ENCODE data around the gene TBC1D1.

TBC1D1 gene

DNA sequence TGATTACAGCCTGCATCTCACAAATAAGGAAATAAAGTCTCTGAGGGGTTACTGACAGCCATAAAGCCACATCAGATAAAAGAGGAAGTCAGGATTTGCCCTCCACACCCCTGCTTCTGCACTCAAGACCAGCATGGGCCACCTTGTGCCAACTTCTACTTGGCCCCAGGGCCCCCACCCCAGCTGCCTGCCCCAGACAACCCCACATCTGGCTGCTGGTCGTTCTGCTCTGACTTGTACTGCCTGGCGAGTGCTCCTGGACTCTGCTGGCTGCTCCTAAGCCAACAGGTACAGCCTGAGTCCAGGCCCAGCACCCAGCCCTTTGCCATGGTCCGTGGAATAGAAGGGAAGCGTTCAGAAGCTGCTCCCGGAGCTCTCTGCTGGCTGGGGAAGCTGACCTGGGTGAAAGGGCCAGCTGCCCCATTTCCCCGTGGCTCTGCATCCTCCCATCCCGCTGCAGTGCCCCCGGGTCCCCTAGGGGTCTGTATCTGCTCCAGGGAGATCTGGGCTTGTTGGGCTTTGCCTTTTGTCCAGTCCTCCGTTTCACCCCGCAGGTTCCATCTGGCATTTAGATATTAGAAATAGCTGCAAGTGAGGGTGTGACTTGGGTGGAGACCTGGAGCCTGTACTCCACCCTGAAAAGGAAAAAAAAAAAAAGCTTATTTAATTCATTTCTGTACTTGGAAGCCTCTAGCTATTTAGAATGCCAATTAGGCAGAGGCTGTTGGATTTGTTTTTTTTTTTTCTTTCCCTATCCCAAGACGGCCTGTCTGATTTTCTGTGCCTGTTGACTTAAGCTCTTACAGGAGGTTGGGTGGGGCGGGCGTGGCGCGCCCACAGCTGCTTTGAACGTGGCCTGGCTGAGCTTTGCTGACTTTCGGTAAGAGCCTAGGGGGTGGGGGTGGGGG lies 264.1 kb downstream of the TBC1D1 start:
- no peak for DNase-seq

DNA sequence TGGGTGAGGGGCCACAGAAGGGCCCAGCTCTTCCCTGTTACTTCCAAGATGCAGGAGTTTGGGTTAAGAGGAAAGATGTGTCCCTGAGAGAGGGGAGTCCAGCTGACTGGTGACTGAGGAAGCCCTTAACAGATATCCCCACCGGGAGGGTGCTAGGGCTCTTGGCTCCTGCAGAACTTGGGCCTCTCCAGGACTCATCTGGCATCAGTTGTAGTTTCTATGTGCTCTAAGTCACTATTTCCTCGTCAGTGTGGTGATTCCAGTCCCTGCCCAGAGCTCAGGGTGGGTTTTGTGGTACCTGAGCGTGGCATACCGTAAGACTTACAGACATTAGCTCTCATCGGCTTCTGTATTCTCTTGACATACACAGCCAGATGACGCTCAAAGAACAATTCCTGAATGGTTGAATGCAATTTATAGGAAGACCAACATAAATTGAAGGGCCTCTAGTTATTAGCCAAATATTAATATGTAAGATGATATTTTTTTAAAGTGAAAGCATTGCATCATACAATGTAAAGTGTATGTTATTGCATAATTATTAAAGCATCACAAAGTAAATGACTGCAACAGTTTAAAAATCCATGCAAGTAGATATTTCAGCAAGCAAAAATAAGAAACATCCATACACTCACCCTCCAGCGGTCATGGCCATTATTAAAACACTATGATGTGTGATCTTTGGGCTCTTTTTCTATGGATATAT lies 264.9 kb downstream of the TBC1D1 start:
- DNase-seq = no peak

DNA sequence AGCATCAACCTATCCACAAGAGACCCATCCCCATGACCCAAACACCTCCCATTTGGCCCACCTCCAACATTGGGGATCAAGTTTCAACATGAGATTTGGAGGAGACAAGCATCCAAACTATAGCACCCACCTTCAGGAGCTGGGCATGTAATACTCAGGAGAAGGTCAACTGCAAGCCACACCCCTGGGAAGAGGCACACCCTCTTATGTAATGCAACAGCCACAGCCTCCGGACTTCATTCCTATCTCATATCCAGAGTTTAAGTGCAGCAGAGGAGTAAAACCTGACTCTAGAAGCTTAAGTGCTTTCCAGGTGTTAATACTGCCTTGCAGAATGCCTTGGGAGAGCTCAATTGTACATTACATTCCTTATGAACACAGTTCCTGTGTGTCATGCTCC lies 266.7 kb downstream of the TBC1D1 start:
- no peak for DNase-seq

DNA sequence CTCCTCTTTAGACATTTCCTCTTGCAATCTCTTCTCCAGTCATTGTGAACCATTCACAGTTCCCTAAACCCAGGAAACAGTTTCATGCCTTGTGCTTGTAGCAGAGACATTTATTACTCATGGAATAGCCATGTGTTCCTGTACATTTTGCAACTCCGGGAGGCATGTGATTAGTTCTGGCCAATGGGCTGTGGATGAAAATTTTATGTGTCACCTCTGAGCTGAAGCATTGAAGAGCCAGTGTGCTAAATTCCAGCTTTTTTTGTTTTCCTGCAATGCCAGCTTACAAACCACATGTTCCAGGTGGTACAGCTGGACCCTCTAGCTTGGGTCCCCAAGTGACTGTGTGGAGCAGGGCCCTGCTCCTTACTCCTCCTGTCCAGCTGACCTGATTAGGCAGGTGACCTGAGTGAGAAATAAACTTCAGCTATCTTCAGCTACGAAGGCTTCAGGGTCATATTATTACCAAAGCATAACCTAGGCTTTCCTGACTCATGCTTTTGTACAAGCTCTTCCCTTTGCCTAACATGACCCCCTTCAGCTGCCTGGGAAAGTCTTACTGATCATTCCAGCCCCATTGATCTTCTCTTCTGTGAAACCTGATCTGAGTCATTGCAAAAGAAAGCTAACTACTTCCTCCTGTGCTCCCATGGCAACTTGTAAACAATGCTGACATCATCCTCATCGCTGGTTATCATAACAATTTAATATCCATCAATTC lies 269.8 kb downstream of the TBC1D1 start:
- peak; percentile 32 for DNase-seq

DNA sequence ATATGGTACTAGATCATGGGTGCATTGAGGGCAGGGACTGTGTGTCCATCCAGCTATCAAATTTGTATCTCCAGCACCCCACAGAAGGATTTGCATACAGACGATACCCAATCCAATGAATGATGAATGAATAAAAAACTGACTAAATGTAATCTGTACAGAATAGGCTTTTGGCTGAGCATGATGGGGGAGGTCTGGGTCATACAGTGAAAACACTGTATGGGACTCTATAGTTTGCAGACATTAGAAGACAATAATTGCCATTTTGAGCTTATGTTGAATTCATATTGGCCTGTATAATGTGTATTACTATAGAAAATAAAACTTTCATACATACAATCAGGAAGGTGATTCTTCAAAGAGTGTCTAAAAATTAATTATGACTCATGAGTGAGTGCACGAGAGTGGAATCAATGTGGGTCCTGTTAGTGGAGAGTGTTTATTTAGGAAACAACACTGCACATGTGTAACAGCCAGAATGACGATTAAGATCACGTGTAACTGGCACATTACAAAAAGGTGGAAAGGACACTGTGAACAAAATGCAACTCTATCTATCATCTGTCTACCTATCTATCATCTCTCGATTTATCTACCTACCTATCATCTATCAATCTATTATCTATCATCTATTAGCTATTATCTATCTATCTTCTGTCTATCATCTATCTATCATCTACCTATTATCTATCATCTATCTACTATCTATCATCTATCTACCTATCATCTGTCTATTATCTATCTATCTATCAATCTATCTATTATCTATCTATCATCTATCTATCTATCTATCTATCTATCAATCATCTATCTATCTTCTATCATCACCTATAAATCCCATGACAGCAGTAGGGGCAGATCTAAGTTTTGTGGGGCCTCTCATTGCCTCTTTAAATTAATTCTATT lies 270.6 kb downstream of the TBC1D1 start:
- DNase-seq = no peak

DNA sequence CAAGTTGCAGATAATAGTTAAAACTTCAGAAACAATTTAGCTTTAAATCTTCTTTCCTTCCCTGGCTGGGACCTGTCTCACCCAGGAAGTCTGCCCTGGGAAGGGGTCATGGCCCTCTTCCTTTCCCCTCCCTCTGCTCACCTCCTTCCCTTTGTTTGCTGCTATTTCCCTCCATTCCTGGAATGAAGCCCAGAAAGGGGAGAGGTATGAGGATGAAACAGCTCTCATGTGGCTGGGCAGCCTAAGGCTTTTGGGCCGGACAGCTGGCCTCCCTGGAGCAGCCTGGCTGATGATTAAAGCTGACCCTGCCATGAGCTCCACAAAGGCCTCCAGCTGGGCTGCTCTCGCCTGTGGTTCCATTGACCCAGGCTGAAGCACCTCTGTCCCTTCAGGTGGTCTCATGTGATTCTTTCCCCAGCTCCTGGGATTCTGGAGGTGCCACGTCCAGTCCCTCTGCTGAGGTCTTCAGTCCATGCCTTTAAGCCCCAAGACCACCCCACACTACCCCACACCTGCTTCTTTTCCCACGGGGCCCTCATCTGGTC lies 271.4 kb downstream of the TBC1D1 start:
- DNase-seq = no peak

DNA sequence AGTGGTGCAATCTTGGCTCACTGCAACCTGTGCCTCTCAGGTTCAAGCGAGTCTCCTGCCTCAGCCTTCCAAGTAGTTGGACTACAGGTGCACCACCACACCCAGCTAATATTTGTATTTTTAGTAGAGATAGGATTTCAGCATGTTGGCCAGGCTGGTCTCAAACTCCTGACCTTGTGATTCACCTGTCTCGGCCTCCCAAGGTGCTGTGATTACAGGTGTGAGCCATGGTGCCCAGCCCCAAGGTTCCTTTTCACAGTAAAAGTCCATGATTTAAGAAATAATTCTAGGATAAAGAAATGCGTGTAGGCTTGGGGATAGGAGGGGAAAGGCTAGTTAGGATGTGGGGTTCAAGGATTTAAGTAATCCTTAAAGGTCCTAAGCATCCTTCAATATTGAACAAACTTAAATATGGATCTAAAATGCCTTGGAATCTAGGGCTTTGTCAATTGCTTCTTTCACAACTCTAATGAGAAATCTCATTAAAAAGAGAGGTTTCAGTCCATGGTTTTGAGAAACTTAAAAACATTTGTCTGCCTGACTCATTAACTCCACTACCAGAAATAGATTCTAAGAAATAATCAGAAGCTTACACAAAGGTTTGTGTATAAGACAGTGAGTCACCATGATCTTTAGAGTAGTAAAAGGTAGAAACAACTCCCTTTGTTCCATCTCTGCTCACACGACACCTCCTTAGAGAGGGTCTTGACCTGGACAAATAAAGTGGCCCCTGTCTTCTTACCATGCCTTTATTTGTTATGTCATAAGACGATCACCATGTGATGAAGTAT lies 272.5 kb downstream of the TBC1D1 start:
- DNase-seq = no peak

DNA sequence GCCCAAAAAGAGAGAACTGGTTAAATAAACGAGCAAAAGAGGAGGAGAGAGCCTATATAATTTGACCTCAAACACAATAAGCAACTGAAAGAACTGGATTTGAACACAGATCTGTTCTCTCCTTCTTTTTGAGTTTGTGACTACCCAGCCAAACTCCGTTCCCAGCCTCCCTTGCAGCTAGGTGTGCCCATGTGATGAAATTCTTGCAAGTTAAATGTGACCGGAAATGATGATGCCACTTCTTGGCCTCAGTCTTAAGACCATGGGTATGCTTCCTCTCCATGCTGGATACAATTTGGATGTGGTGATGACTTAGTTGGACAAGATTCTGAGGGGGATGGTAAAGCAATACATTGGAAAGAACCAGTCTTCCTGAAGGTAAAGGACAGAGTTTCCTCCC lies 273.5 kb downstream of the TBC1D1 start:
- no peak for DNase-seq

DNA sequence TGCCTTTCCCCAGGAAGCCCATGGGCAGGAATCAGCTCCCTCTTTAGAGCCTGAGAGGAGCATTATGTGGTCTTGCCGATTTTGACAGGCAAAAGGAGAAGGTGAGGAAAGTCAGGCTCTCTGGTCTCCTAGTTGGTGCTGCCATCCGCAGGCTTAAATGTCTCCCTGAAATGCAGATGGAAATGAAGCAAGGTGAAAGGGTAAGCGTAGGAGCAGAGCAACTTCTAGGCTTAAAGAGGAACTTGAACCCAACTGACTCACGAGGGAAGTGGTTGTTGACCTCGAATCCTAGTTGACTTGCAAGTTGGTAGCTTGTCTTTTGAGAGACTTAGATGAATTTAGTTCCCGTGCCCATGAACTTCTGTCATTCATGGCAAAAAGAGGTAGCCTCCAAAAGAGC lies 275.2 kb downstream of the TBC1D1 start:
- DNase-seq = peak; percentile 71

DNA sequence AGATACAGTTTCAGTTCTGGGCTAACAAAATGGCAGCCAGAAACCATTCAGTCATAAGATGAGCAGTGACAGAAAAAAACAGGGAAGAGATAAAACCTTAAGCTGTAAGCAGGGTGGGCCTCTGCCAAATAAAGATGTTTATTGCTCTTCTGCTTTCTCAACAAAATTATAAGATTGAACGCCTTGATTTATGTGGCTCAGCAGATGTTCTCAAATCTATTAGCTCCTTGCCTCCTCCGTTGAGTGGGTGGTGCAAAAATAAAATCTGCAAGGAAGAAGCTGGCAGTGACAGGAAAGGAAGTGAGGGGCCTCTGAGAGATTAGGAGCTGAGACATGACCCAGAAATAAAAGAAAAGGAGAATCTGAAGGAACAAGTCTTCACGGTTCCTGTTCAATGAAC lies 275.9 kb downstream of the TBC1D1 start:
- DNase-seq = no peak

DNA sequence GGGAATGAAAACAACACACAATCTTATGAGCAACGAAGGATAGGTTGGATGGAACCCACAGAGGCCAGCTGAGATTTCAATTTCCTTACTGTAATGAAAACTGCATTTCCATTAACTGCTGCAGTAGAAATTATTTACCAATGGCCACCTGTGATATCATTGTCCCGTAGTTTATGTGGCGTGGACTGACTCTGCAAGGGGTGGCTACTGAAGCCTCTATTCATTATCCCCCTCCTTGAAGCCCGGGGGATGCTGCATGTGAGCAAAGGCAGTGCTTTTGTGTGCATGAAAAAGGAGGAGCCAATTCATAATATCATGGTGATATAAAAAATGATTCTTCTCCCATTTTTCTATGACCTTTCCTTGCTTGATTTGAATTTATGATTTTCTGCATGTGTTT lies 277.1 kb downstream of the TBC1D1 start:
- no peak for DNase-seq

DNA sequence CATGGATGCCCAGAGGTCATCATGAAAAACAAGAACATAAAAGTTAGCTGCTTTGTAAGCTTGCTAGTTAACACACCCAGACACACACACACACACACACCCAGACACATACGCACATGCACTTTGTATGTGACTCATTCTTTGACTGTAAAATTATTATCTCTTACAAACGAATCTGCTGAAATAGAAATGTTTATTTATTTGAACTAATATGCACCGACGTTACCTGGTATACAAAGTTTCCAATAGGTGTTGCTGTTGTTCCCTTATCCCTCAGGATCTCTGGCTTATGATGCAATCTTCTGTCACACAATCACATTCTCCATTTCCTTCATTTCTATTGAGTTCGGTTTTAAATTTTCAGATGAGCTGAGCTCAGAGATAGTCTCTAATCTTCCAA lies 278.6 kb downstream of the TBC1D1 start:
- DNase-seq = no peak

DNA sequence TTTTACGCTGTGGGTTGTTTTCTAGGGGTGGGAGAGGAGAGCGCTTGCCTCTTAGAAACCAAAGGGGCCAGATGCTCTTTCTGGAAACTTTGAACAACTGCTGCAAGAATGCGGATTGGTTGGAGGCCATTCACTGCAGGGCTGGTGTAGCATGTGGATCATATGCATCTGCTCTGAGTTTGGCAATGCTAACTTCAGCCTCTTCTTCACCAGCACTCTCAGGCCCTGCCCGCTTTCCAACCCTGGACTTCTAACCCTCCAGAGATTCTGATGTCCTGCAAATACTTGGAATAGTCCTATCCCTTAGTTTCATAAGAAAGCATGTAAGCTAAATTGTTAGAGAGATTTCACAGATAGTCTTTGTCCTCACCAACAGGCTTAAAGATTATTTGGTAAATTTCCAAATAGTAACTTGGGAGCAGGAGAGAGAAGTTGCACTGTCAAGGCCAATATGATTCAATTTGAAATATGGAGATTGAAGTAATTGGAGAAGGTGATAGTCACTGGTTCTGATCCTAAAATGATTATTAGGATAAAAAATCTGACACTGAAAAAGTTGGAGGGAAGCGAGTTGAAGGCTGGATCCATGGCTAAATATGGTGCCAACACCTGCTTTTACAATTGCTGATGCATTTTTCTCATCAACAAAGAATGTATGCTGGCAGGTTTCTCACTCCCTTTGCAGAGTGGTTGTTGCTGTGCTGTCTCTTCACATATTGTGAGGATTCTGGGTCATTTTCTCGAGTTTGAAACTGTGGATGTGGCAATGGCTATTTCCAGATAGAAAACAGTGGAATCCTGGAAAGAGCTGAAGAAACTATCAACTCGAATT lies 279.7 kb downstream of the TBC1D1 start:
- no peak for DNase-seq

DNA sequence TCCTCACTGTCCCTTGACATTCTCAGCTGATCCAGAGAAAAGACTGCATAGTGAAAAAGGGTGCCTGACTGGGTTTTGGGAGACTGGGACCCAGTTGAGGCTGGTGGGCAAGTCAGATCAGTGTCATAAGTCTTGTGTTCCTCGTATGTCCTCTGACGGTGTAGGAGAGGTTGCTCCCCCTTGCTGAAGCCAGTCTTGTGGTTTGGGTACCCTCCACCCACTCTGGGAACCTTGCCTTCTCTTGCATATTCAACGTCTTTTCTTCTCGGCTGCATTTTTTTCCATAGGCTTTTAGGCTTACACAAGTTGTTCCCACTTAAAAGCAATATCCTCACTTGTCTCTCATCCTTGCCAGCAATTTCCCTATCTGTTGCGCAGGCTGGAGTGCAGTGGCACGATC lies 281.2 kb downstream of the TBC1D1 start:
- no peak for DNase-seq

DNA sequence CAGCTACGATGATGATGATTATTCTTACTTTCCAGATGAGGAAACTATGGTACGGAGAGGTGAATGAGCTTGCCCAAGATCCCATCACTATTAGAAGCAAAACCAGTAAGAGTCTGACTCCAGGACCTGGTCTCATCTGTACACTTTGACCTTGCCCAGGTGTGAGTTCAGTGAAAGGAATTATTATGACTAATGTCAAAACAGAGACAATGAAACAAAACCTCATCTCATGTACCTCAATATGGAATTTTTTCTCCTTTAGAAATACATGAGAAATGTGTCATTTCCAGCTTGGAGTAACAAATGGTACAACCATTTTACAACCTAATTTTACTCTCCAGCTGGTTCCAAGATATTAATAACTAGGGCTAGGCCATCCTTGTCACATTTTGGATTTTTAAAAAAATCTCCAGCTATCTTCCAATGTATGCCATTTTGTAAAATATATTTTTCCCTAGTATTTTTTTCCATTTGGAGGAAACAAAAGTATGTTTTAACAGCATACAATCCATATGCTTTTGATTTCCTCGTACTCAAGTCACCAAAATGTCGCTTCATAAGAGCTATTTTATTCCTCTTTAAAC lies 283.1 kb downstream of the TBC1D1 start:
- no peak for DNase-seq

DNA sequence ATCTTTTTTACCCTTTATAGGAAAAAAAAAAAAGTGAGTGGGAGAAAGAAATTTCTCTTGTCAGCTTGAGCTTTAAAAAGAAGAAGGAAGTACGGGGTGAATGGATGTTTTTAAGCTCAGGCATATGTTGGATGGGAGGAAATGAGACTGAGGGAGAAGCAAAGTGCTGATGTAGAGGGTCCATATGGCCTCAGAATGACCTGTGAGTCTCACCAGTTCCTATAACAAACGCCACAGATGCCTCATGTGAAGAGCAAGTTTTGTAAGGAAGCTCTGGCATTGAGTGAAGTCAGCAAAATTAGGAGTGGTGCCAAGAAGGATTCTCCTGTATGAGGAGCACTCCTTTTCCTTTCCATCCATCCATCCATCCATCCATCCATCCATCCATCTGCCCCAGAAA lies 283.9 kb downstream of the TBC1D1 start:
- DNase-seq = peak; percentile 16

DNA sequence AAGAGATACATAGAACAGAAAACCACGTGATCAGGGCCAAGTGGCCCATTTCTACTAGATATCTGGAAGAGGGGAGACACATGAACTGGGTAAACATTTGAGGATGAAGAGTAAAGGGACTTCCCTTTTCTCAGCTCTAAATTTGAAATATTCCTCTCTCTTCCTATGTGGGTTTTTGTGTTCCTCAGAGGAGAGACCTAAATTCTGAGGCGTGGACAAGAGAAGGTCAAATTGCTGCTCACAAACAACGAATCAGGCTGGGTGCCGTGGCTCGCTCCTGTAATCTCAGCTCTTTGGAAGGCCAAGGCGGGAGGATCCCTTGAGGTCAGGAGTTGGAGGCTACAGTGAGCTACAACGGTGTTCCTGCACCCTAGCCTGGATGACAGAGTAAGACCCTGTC lies 285.3 kb downstream of the TBC1D1 start:
- no peak for DNase-seq

DNA sequence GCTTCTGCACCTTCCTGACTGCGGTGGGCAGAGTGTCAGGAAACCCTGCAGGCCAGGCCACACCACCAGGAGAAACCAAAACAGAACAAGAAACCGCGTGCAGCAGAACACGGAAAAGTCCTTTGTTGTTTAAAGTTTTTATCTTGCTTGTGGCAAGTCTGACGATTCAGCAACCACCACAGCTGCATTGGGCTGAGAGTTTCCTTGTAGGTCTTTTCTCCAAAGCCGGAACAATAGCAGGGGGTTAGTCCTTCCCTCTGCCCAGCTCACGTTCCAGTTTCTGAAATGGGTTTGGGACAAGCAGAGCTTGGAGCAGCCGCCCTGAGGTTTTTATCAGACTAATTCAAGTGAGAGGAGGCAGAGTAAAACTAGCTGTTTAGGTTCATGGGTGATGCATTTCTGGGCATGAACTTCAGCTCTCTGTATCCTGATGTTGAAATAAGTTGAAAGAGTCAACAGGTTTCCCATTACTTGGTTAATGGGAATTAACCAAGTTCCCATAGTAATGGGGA lies 286.2 kb downstream of the TBC1D1 start:
- no peak for DNase-seq

DNA sequence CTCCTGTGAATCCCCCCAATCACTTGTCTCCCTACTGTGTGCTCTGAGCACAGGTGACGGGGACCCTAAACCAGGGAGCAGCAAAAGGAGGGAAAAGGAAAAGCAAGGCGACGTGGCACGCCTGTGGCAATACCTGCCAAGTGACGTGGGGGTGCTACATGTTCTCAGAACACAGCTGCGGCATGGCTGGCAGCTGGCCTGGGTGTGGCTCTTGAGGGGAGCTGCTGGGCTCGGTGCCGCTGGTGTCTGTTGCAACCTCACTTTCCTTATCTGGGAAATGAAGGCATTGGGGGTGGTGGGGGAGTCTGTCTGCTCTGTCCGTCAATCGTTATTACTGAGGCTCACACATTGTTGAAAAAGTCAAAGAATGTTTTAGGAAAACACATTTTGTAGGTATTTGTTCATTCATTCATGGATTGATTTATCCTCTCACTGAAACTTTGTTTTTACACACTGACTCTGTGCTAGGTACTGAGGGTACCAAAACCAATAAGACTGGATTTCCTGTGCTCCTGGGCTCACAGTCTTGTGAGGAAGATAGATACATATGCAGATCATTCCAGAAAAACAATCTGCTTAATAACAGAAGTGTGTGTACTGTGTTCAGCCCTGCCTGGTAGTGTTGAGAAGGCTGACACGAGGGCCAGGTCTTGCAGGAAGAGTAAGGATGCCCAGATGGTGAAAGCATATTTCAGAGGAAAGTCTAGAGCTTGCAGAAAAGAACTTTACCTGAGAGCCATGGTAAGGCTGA lies 286.9 kb downstream of the TBC1D1 start:
- no peak for DNase-seq
